Tibial artery (tissue), 4 donors: ENCODE data around the gene STRADB.

Source experiments
- DNase-seq, 2 donors: peaks; one replicate each; pipeline ENCODE4 v3.0.0-alpha.2; 2019
- H3K27ac ChIP-seq, 2 donors: fragments of 200-600 bp; sonication (generic) in 1 of 2; 1 replicate in 1 of 2; 2 replicates in 1 of 2; pipeline ENCODE4 v1.5.1; 2018 to 2019; ENCODE audit warnings: mild to moderate bottlenecking in 1 of 2
- H3K27me3 ChIP-seq, 2 donors: fragments of 200-600 bp; sonication (generic) in 1 of 2; one replicate each; pipeline versions ENCODE4 v1.5.1 to v1.6.0; 2016 to 2019
- H3K36me3 ChIP-seq, 3 donors: fragments of 200-600 bp; sonication (generic) in 2 of 3; one replicate each; pipeline ENCODE4 v1.5.1; 2016 to 2019; ENCODE audit warnings: mild to moderate bottlenecking in 2 of 3
- H3K4me1 ChIP-seq, 4 donors: fragments of 200-600 bp; sonication (generic) in 2 of 4; 1 replicate in 3 of 4; 2 replicates in 1 of 4; pipeline ENCODE4 v1.5.1; 2016 to 2019
- H3K4me3 ChIP-seq, 2 donors: fragments of 200-600 bp; sonication (generic) in 1 of 2; 1 replicate in 1 of 2; 2 replicates in 1 of 2; pipeline ENCODE4 v1.5.1; 2018 to 2019; ENCODE audit warnings: mild to moderate bottlenecking in 2 of 2
- H3K9me3 ChIP-seq, 3 donors: fragments of 200-600 bp; sonication (generic) in 1 of 3; one replicate each; pipeline ENCODE4 v1.5.1; 2016 to 2019
- intact Hi-C: fragments of 100-400 bp; cut with DNase I; formaldehyde crosslinking; loops from one replicate; pipeline ENCODE4 v1.15.0; 2023; ENCODE audit warnings: low total_unique reads
- TF ChIP-seq, protein P1 (sequence below), 2 experiments: fragments of 200-600 bp in 1 of 2; fragments of 450-650 bp in 1 of 2; IDR thresholded peaks; one replicate each; pipeline ENCODE4 v1.5.1; 2017 to 2019; ENCODE audit warnings: antibody characterized with exemption in 2 of 2, mild to moderate bottlenecking in 1 of 2, moderate library complexity in 1 of 2

STRADB gene

DNA sequence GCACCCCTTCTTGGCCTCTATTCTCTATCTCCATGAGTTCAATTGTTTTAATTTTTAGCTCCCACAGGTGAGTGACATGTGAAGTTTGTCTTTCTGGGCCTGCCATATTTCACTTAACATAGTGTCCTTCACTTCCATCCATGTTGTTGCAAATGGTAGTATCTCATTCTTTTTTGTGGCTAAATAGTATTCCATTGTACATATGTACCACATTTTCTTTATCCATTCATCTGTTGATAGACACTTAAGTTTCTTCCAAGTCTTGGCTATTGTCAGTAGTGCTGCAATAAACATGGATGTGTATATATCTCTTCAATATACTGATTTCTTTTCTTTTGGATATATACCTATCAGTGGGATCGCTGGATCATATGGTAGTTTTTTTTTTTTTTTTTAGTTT is 9.0 kb downstream of the STRADB start:
- intact Hi-C loops = no loop called here
- DNase-seq = no peak
- Histone ChIP-seq H3K27ac (no peak overlapping the region), H3K27me3 (no peaks in the 10 kb centered on the region), H3K36me3 (peaks cover 54 to 59% (median 58%) of the 10 kb centered on the region in 3 donors), H3K4me3 (no peak overlapping the region), H3K4me1 (peaks cover 0 to 6% (median 2%) of the 10 kb centered on the region in 4 donors), H3K9me3 (no peaks in the 10 kb centered on the region)
- TF ChIP-seq, protein P1, sequence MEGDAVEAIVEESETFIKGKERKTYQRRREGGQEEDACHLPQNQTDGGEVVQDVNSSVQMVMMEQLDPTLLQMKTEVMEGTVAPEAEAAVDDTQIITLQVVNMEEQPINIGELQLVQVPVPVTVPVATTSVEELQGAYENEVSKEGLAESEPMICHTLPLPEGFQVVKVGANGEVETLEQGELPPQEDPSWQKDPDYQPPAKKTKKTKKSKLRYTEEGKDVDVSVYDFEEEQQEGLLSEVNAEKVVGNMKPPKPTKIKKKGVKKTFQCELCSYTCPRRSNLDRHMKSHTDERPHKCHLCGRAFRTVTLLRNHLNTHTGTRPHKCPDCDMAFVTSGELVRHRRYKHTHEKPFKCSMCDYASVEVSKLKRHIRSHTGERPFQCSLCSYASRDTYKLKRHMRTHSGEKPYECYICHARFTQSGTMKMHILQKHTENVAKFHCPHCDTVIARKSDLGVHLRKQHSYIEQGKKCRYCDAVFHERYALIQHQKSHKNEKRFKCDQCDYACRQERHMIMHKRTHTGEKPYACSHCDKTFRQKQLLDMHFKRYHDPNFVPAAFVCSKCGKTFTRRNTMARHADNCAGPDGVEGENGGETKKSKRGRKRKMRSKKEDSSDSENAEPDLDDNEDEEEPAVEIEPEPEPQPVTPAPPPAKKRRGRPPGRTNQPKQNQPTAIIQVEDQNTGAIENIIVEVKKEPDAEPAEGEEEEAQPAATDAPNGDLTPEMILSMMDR (IDR thresholded peaks at IDR 0.05) = no peak

DNA sequence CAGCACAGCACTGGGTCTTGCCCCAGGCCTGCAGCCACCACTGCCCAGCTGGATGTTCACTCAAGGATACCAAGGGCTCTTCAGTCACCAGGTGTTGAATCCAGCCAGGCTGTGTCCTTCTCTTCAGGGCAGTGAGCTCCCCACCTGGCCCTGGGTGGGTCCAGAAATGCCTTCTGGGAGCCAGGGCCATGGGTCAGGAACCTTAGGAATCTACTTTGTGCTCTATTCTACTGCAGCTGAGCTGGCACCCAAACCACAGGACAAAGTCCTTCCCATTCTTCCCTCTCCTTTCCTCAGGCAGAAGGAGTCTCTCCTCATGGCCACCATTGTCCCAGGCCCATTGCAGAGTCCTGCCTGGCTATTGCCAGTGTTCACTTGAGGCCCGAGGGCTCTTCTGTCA is 13.0 kb downstream of the STRADB start:
- DNase-seq = no peak
- H3K4me1 ChIP-seq = peaks cover 0 to 20% (median 4%) of the 10 kb centered on the region in 4 donors
- peak overlapping the region; percentile 44 to 59 for H3K27ac ChIP-seq
- H3K36me3 ChIP-seq = peaks cover 50 to 68% (median 63%) of the 10 kb centered on the region in 3 donors
- no peak overlapping the region for H3K4me3 ChIP-seq
- TF ChIP-seq, protein P1 (IDR thresholded peaks at IDR 0.05) = no peak
- intact Hi-C loops = no loop called here
- no peaks in the 10 kb centered on the region for H3K9me3 ChIP-seq
- no peaks in the 10 kb centered on the region for H3K27me3 ChIP-seq

DNA sequence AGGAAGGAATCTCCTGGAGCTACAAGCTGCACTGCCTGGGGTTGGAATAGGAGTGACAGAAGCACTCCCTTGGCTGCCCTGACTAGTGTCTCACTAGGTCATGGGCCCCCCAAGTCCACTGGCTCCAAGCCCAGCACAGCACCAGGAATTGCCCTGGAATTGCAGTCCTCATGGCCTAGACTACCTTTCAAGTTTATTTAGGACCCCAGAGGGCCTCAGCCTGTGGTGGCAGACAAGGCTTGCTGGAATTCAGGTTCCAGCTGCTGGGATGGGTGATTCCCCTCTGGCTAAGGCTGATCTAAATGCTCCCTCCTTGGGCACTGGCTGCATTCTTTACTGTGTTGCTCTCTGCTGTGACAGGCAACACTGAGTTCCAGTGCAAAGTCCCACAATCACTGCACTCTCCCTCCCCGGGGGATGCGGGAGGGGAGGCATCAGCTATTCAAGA is 14.0 kb downstream of the STRADB start:
- TF ChIP-seq, protein P1 (IDR thresholded peaks at IDR 0.05) = no peak
- peak overlapping the region; percentile 44 to 59 for H3K27ac ChIP-seq
- intact Hi-C loops = no loop called here

DNA sequence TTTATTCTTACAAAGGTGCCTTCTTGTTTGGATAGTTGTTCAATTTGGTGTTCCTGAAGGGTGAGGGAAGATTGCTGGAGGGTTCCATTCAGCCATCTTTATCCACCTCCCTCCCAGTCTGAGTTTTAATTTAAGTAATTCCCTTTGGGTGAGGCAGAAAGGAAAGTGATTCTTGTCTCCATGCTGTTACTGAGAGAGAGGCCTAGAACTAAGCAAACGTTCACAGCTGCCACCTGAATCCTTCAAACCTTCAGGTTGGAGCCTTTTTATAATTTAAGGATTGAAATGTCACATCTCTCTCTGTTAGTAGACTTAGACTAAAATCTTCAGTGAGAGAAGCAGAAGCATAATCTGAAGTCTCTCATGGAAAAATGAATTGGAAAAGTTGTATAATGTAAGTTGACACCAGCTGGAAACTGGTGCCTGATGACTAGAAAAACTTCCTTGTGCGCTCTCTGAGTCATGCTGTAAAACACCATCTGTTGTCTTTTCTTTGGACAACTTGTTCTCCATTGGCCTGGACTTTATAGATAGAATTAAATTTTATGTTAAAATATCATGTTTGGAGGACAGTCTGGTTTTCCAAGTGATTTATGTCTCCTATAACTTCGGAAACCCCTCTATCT is 14.6 kb downstream of the STRADB start:
- TF ChIP-seq, protein P1 (IDR thresholded peaks at IDR 0.05) = no peak
- DNase-seq = no peak
- intact Hi-C loops = no loop called here
- H3K9me3 ChIP-seq = no peaks in the 10 kb centered on the region
- no peak overlapping the region for H3K4me3 ChIP-seq
- H3K36me3 ChIP-seq = peaks cover 50 to 68% (median 66%) of the 10 kb centered on the region in 3 donors
- H3K27ac ChIP-seq = peak overlapping the region; percentile 44 to 59
- H3K4me1 ChIP-seq = peaks cover 0 to 20% (median 4%) of the 10 kb centered on the region in 4 donors
- no peaks in the 10 kb centered on the region for H3K27me3 ChIP-seq

More for the DNA sequence above, 14.0 kb downstream of the STRADB start:
- H3K9me3 ChIP-seq = no peaks in the 10 kb centered on the region
- H3K4me3 ChIP-seq = no peak overlapping the region
- no peak for DNase-seq
- peaks cover 0 to 20% (median 4%) of the 10 kb centered on the region in 4 donors for H3K4me1 ChIP-seq
- peaks cover 50 to 68% (median 65%) of the 10 kb centered on the region in 3 donors for H3K36me3 ChIP-seq
- no peaks in the 10 kb centered on the region for H3K27me3 ChIP-seq

DNA sequence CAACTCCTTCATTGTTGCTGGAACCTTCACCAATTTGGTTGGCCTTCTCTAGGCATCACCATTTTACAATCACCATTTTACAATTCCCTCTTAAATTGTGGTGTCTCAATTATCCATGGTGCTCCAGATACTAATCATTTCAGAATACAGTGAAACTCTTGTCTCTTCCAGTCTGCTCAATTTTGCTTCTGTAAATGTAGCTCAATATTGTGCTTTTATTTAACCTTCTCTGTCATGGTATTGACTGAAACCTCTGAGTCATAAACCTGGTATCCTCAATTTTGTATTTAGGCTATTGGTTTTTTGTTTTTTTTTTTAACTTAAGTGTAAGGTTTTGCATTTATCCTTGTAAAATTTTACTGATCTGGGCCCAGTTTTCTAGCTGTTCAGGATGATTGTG is 16.1 kb downstream of the STRADB start:
- DNase-seq = no peak
- Histone ChIP-seq H3K4me1 (peaks cover 0 to 20% (median 4%) of the 10 kb centered on the region in 4 donors), H3K9me3 (no peaks in the 10 kb centered on the region), H3K36me3 (peaks cover 44 to 75% (median 62%) of the 10 kb centered on the region in 3 donors), H3K27me3 (no peaks in the 10 kb centered on the region), H3K4me3 (no peak overlapping the region), H3K27ac (no peak overlapping the region)
- TF ChIP-seq, protein P1 (IDR thresholded peaks at IDR 0.05) = no peak
- intact Hi-C loops = no loop called here
